ENCODE data around the gene FBXL4.

The FBXL4 gene

DNA sequence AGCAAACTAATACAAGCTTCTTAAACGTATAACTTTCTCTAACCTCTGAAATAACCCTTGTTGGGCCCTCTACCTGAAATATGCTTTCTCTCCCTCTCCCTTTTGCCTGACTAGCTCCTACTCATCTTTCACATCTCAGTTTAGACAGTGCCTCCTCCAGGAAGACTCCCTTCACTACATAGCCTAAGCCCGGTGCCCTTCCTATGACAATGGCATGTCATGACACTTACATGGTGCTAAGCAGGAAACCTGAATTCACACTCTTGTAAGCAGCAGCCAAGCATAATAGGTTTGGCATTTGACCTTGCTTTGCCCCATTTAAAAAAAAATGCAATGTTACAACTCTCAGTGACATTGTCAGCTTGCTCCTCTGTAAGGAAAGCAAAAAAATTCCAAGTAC lies 33.1 kb upstream of the FBXL4 start:
- TF ChIP-seq, protein P1, sequence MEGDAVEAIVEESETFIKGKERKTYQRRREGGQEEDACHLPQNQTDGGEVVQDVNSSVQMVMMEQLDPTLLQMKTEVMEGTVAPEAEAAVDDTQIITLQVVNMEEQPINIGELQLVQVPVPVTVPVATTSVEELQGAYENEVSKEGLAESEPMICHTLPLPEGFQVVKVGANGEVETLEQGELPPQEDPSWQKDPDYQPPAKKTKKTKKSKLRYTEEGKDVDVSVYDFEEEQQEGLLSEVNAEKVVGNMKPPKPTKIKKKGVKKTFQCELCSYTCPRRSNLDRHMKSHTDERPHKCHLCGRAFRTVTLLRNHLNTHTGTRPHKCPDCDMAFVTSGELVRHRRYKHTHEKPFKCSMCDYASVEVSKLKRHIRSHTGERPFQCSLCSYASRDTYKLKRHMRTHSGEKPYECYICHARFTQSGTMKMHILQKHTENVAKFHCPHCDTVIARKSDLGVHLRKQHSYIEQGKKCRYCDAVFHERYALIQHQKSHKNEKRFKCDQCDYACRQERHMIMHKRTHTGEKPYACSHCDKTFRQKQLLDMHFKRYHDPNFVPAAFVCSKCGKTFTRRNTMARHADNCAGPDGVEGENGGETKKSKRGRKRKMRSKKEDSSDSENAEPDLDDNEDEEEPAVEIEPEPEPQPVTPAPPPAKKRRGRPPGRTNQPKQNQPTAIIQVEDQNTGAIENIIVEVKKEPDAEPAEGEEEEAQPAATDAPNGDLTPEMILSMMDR (IDR thresholded peaks at IDR 0.05; ENCODE audit: borderline replicate concordance, insufficient read depth, low read depth, low read length) = no peak
- H3K4me3 ChIP-seq (ENCODE audit: low read depth, low read length) = no peak overlapping the region

DNA sequence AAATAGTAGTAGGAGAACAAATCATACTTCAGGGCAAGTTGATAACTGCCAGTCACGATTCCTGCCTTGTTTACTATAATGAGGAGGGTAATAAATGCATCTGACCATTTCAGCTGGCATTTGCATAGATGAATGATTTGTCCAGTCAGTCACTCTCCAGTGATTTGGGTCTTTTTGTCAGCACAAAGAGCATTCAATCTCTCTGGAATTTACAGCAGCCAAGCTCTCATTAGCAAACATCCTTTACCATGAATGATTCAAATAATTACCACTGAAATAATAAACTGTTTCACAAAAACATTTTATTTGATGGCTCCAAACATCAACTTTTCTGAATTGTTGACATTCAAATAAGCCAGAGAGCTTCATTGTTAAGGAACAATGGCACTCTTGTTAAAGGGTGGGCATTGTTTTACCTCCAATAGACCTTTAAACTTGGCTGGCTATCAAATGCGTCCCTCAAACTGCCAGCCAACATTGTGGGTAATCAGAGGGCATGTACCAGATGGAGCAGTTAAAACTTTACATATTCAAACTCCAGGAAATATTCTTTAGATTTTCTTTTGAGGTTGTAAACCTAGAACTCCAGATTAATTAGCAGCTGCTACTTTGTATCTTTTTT lies 30.0 kb upstream of the FBXL4 start:
- TF ChIP-seq, protein P1 (IDR thresholded peaks at IDR 0.05; ENCODE audit: borderline replicate concordance, insufficient read depth, low read depth, low read length) = no peak
- no peak overlapping the region for H3K4me3 ChIP-seq (ENCODE audit: low read depth, low read length)

DNA sequence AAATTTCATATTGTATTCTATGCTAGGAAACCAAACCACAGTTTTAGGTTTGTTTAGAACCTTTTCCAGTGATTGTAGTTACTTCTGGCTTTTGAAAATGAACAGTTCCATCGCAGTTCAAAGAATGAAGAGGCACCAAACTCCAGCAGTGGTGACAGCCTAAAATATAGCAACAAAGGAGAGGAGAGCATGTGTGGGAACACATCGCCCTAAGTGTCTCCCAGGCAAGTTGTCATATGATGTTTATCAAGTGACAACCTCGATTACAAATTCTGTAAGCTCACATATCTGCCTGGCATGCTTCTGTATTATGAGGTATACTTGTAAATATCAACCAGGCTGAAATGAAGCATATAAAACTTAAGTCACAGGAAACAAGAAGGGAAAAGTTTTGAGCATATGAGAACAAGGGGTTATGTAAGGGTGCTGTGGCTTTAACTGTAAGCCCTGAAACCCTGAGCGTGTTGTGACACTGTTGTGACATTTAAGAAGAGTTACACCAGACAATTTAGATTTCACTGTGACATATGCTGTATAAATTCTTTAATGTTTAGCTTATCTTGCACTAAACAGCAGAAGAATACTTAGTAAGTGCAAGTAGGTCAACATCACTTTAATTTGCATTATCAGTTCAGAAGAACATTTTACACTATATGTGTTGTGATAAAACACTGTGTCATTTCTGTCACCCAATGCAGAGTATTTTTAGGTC lies 29.1 kb upstream of the FBXL4 start:
- TF ChIP-seq, protein P1 (IDR thresholded peaks at IDR 0.05; ENCODE audit: borderline replicate concordance, insufficient read depth, low read depth, low read length) = no peak
- H3K4me3 ChIP-seq (ENCODE audit: low read depth, low read length) = no peak overlapping the region

DNA sequence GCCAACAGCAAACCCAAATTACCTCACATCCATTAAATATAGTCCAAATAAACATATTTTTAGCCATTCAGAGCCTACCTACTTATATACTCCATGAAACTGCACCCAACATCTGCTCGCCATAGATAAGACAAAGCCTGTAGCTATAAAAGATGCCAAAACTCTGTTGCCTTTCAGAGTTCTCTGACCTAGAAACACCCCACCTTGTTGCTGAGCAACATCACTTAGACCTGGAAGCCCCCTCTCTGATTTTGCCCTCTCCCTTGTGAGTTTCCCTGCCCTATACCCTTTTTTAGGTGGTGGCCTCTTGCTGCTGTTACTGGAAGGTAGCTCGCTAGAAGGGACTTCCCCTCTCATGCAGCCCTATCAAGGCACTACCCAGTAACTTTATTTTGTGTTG lies 27.7 kb upstream of the FBXL4 start:
- TF ChIP-seq, protein P1 (IDR thresholded peaks at IDR 0.05; ENCODE audit: borderline replicate concordance, insufficient read depth, low read depth, low read length) = no peak
- no peak overlapping the region for H3K4me3 ChIP-seq (ENCODE audit: low read depth, low read length)

DNA sequence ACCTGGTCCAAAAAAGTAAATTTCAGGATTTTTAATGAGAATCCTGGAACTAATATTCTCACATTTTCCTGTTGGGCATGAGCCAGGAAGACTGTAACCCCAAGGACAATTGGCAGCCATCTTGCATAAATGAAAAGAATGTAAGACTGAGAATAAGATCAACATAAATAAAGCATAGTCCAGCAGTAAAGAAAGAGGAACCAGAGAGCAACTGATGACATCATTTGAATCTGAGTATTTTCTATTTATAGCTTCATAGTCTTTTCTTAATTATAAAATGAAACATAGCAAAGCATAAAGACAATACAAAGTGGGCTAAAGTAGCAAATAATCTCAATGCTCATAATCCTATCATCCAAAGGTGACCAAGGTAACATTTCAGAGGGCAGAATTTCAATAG lies 26.6 kb upstream of the FBXL4 start:
- no peak overlapping the region for H3K4me3 ChIP-seq (ENCODE audit: low read depth, low read length)
- TF ChIP-seq, protein P1 (IDR thresholded peaks at IDR 0.05; ENCODE audit: borderline replicate concordance, insufficient read depth, low read depth, low read length) = no peak

DNA sequence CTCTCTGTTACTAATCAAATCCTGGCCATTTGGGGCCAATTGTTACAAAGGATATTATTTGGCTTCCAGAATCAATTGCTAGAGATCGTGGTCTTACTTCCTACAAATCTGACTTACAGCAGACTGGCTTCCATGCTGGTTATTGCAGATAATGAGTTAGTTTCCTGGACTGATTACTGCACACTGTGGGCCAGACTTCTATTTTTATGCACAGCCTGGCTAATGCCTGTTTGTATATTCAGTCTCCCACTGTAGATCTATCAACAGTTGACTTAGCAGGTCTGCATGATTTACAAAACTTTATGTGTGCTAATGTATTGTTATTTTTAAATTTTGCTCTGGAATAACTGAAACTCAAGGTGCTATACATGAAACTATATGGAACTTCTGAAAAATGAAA lies 25.8 kb upstream of the FBXL4 start:
- H3K4me3 ChIP-seq (ENCODE audit: low read depth, low read length) = no peak overlapping the region
- TF ChIP-seq, protein P1 (IDR thresholded peaks at IDR 0.05; ENCODE audit: borderline replicate concordance, insufficient read depth, low read depth, low read length) = no peak

DNA sequence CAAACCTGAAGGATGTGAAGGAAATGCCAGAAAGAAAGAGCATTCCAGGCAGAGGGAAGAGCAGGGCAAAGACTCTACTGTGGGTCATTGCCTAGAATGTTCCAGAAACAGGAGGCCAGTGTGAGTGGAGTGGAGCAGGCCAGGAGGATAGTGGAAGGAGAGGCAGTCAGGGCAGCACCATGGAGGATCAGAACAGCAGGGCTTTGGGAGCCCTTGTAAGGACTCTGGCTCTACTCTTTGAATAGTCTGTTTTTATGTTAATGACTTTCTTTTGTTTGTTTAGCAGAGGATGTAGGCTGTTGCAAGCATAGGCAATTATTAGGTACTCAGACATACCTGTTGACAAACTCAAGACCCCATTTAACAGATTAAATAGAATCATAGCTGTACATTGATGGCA lies 23.6 kb upstream of the FBXL4 start:
- H3K4me3 ChIP-seq (ENCODE audit: low read depth, low read length) = no peak overlapping the region
- TF ChIP-seq, protein P1 (IDR thresholded peaks at IDR 0.05; ENCODE audit: borderline replicate concordance, insufficient read depth, low read depth, low read length) = no peak

Measured in GM12875 (cell line).